BJ (cell line): ENCODE data around the gene PMM2. TPM values are rescaled to one million over a fixed set of nuclear protein-coding genes. Genes with fewer than 3 reads are reported as not detected.

Experiments
- CTCF ChIA-PET: fragments of 350-600 bp; formaldehyde crosslinking; extraction: SDS; loops from one replicate; lab custom pipeline; 2021; ENCODE audit warnings: antibody characterized with exemption, inconsistent platforms; lab: Yijun Ruan, JAX
- POLR2A ChIA-PET: fragments of 300-600 bp; sonication (Branson Sonifier 250); formaldehyde crosslinking; extraction: SDS; loops from one replicate; lab custom pipeline; 2021; ENCODE audit warnings: antibody characterized with exemption; lab: Charles Lee
- DNase-seq: peaks from one replicate; pipeline ENCODE4 v3.0.0-alpha.2; 2011; ENCODE audit warnings: low read depth
- H3K27me3 ChIP-seq: 2 replicates; pipeline ENCODE4 v1.6.0; 2011; ENCODE audit warnings: low read length; ENCODE audit not compliant: control insufficient read depth, insufficient read depth
- H3K36me3 ChIP-seq: 2 replicates; pipeline ENCODE4 v1.5.1; 2011; ENCODE audit warnings: low read length; ENCODE audit not compliant: control insufficient read depth, insufficient read depth
- H3K4me3 ChIP-seq: 2 replicates; pipeline ENCODE4 v1.5.1; 2011; ENCODE audit warnings: low read depth, mild to moderate bottlenecking, control low read depth, low read length
- CTCF ChIP-seq: IDR thresholded peaks from 2 replicates; pipeline ENCODE4 v1.5.1; 2011; ENCODE audit warnings: low read depth, mild to moderate bottlenecking, control low read depth, inconsistent platforms, low read length, moderate library complexity; ENCODE audit not compliant: insufficient read depth
- polyA plus RNA-seq: library from polyadenylated mRNA; depleted of rRNA; stranded (reverse); fragments of >200 nt; gene quantifications from 2 replicates; pipeline ENCODE4 v1.2.3, GENCODE V29; 2011

Gene PMM2
- polyA plus RNA-seq, 1 experiment: 30.4 TPM

- H3K36me3 ChIP-seq: peaks cover 25% of the 10 kb centered on the region
- no peak for TF ChIP-seq CTCF
- no peaks in the 10 kb centered on the region for H3K27me3 ChIP-seq
- POLR2A ChIA-PET: interaction anchor here (0.6 kb wide), 1 partner anchor 14 kb away, joined by 4 read pairs; no protein-coding TSS in a partner anchor
- DNase-seq: no peak
- H3K4me3 ChIP-seq: no peak overlapping the region
- CTCF ChIA-PET: interaction anchor here (1.5 kb wide), 1 partner anchor 63 kb away, joined by 5 read pairs; no protein-coding TSS in a partner anchor
These were observed 19.5 kb downstream of the PMM2 start for GRCh38 chr16:8816967-8817655.

GRCh38 chr16:8818504-8819270, 21.0 kb downstream of the PMM2 start:
- TF ChIP-seq CTCF: no peak
- POLR2A ChIA-PET: no interaction called here
- H3K4me3 ChIP-seq: no peak overlapping the region
- DNase-seq: no peak
- peaks cover 18% of the 10 kb centered on the region for H3K36me3 ChIP-seq
- CTCF ChIA-PET: interaction anchor here (0.9 to 2.3 kb wide), 3 partner anchors 8 to 62 kb away, joined by 3 to 7 read pairs (median 3); no protein-coding TSS in a partner anchor
- H3K27me3 ChIP-seq: no peaks in the 10 kb centered on the region

- Histone ChIP-seq H3K27me3 (no peaks in the 10 kb centered on the region), H3K4me3 (no peak overlapping the region), H3K36me3 (peaks cover 15% of the 10 kb centered on the region)
- ChIA-PET POLR2A (no interaction called here), CTCF (interaction anchor here (0.9 to 2.3 kb wide), 3 partner anchors 9 to 61 kb away, joined by 3 to 7 read pairs (median 3); no protein-coding TSS in a partner anchor)
- no peak for TF ChIP-seq CTCF
- no peak for DNase-seq
These were observed 21.9 kb downstream of the PMM2 start for GRCh38 chr16:8819411-8820034.

GRCh38 chr16:8822403-8822802, 24.8 kb downstream of the PMM2 start:
- Histone ChIP-seq H3K4me3 (no peak overlapping the region), H3K36me3 (peaks cover 15% of the 10 kb centered on the region), H3K27me3 (no peaks in the 10 kb centered on the region)
- POLR2A ChIA-PET: no interaction called here
- CTCF ChIA-PET: interaction anchor here (1.5 kb wide), 1 partner anchor 58 kb away, joined by 4 read pairs; no protein-coding TSS in a partner anchor
- DNase-seq: no peak
- no peak for TF ChIP-seq CTCF
